GM12878 (cell line): ENCODE data around the gene LDLRAD4. TPM values are rescaled to one million over a fixed set of nuclear protein-coding genes. Genes with fewer than 3 reads are reported as not detected.

Experiments used
- ATAC-seq: fragments of 200-7000 bp; cut with Tn5 transposase; 3 replicates; pipeline ENCODE4 v1.9.1; 2020; ENCODE audit warnings: mild to moderate bottlenecking, moderate library complexity
- BruUV-seq: library from RNA; stranded (reverse); fragments of 400-500 nt; replicated peaks from 2 replicates; lab custom pipeline; 2021; lab: Mats Ljungman, UMichigan
- CTCF ChIA-PET: fragments of 300-600 bp; sonication (Branson Sonifier 250); formaldehyde crosslinking; extraction: SDS; loops from one replicate; lab custom pipeline; 2021; ENCODE audit warnings: inconsistent platforms; lab: Yijun Ruan, JAX
- POLR2A ChIA-PET: fragments of 350-600 bp; formaldehyde crosslinking; extraction: SDS; loops from one replicate; lab custom pipeline; 2021; ENCODE audit warnings: inconsistent platforms; lab: Charles Lee
- RAD21 ChIA-PET: fragments of 300-600 bp; sonication (Branson Sonifier 250); formaldehyde crosslinking; loops from one replicate; lab custom pipeline; 2023; ENCODE audit warnings: antibody characterized with exemption; ENCODE audit not compliant: unreplicated experiment; lab: Charles Lee
- SMC1A ChIA-PET: fragments of 300-600 bp; sonication (Branson Sonifier 250); formaldehyde crosslinking; loops from one replicate; lab custom pipeline; 2023; ENCODE audit not compliant: unreplicated experiment, uncharacterized antibody; lab: Charles Lee
- DNase-seq: peaks from one replicate; pipeline ENCODE4 v3.0.0-alpha.2; 2011; ENCODE audit warnings: low read depth, low spot score
- FAIRE-seq: peaks from 3 replicates; lab custom pipeline; 2011; peaks lifted over from hg19 to GRCh38; lab: Jason Lieb, UNC
- H2AFZ ChIP-seq: 2 replicates; pipeline ENCODE4 v1.6.0; 2011; ENCODE audit warnings: low read depth, low read length, control low read depth; ENCODE audit not compliant: control insufficient read depth
- H3K27ac ChIP-seq: 2 replicates; pipeline ENCODE4 v1.5.1; 2011; ENCODE audit warnings: control low read depth; ENCODE audit not compliant: control insufficient read depth, insufficient read depth
- H3K27me3 ChIP-seq, 2 experiments: replicated peaks in 1 of 2; 2 replicates each; pipeline versions ENCODE4 v1.6.0 to v1.6.1; 2011; ENCODE audit warnings: low read length in 1 of 2; ENCODE audit not compliant: control insufficient read depth in 2 of 2, insufficient read depth in 2 of 2
- H3K36me3 ChIP-seq, 2 experiments: 2 replicates each; pipeline ENCODE4 v1.5.1; 2011; ENCODE audit warnings: low read length in 1 of 2; ENCODE audit not compliant: control insufficient read depth in 2 of 2, insufficient read depth in 2 of 2
- H3K4me1 ChIP-seq: 2 replicates; pipeline ENCODE4 v1.6.1; 2011; ENCODE audit warnings: mild to moderate bottlenecking, low read length, moderate library complexity, mixed read lengths; ENCODE audit not compliant: control insufficient read depth, insufficient read depth
- H3K4me2 ChIP-seq: 2 replicates; pipeline ENCODE4 v1.6.0; 2011; ENCODE audit warnings: control low read depth; ENCODE audit not compliant: control insufficient read depth, insufficient read depth
- H3K4me3 ChIP-seq: fragments of 200-600 bp; sonication (generic); 2 replicates; pipeline ENCODE4 v1.5.1; 2016
- H3K79me2 ChIP-seq: 2 replicates; pipeline ENCODE4 v1.6.0; 2011; ENCODE audit warnings: low read length; ENCODE audit not compliant: control insufficient read depth, insufficient read depth
- H3K9ac ChIP-seq: 2 replicates; pipeline ENCODE4 v1.8.0; 2011; ENCODE audit warnings: low read length, control low read depth, mixed read lengths; ENCODE audit not compliant: control insufficient read depth, insufficient read depth
- H3K9me3 ChIP-seq: replicated peaks from 3 replicates; pipeline ENCODE4 v1.5.1; 2011; ENCODE audit warnings: mild to moderate bottlenecking, low read length; ENCODE audit not compliant: control insufficient read depth, insufficient read depth
- H4K20me1 ChIP-seq: 2 replicates; pipeline ENCODE4 v1.6.0; 2011; ENCODE audit not compliant: control insufficient read depth, insufficient read depth
- ATF7 ChIP-seq: fragments of 450-650 bp; IDR thresholded peaks from 2 replicates; pipeline ENCODE4 v1.6.1; 2016; ENCODE audit warnings: low read depth, mild to moderate bottlenecking
- CHD4 ChIP-seq: fragments of 200-600 bp; sonication (generic); IDR thresholded peaks from 2 replicates; pipeline ENCODE4 v1.6.1; 2016; ENCODE audit warnings: mild to moderate bottlenecking
- SKIL ChIP-seq: fragments of 450-650 bp; IDR thresholded peaks from 2 replicates; pipeline ENCODE4 v1.6.1; 2017; ENCODE audit warnings: mild to moderate bottlenecking, low read depth, inconsistent platforms; ENCODE audit not compliant: poor library complexity, severe bottlenecking
- SMAD5 ChIP-seq: IDR thresholded peaks from 2 replicates; pipeline ENCODE4 v1.6.1; 2016; ENCODE audit warnings: antibody characterized with exemption, low read depth
- YY1 ChIP-seq: IDR thresholded peaks from 2 replicates; pipeline ENCODE4 v1.6.1; 2011; ENCODE audit warnings: low read depth, mild to moderate bottlenecking, low read length
- WGBS: methylation state at CpG from one replicate; pipeline ENCODE4 v1.1.6; 2016; ENCODE audit warnings: low lambda C conversion rate; ENCODE audit not compliant: insufficient replicate concordance, insufficient coverage; ENCODE audit errors: missing lambda C conversion rate; 5-methylcytosine and 5-hydroxymethylcytosine counted together
- in situ Hi-C: fragments of 300-500 bp; cut with MboI; formaldehyde crosslinking; loops from 9 replicates; pipeline ENCODE4 v1.14.3; 2018; ENCODE audit warnings: mixed read lengths
- intact Hi-C: fragments of 100-400 bp; cut with micrococcal nuclease; formaldehyde crosslinking; loops from one replicate; pipeline ENCODE4 v1.14.2; 2022; ENCODE audit not compliant: unreplicated experiment
- polyA plus RNA-seq, 11 experiments: library from polyadenylated mRNA; depleted of rRNA in 4 of 11; unstranded in 6 of 11; stranded (reverse) in 5 of 11; fragments of >200 nt; fragmentation: Nextera tagmentation in 4 of 11; fragmentation: Illumina TruSeq in 1 of 11; extraction: Ambion mirVana in 4 of 11; extraction: Trizol in 1 of 11; gene quantifications; 1 replicate in 1 of 11; 2 replicates in 10 of 11; pipeline versions ENCODE4 v1.2.1 to v1.2.3, GENCODE V29; 2011 to 2016; ENCODE audit warnings: inconsistent platforms in 2 of 11, missing spikeins in 2 of 11, low read depth in 1 of 11
- total RNA-seq, 4 experiments: library from RNA; depleted of rRNA in 3 of 4; stranded (reverse); fragments of >200 nt in 3 of 4; fragmentation: Illumina TruSeq in 1 of 4; extraction: Trizol in 1 of 4; gene quantifications; 2 replicates each; pipeline versions ENCODE4 v1.2.1 to v1.2.3, GENCODE V29; 2013 to 2021
- TF ChIP-seq, protein P1 (sequence below): fragments of 450-650 bp; IDR thresholded peaks from 2 replicates; pipeline ENCODE4 v1.6.1; 2017; ENCODE audit warnings: mild to moderate bottlenecking, moderate library complexity
- TF ChIP-seq, protein P2 (sequence below): fragments of 450-650 bp; IDR thresholded peaks from 2 replicates; pipeline ENCODE4 v1.6.1; 2017; ENCODE audit warnings: borderline replicate concordance
- TF ChIP-seq, protein P3 (sequence below): IDR thresholded peaks from 2 replicates; pipeline ENCODE4 v1.6.1; 2012; ENCODE audit warnings: mild to moderate bottlenecking, low read depth, low read length

Gene LDLRAD4
- total and polyA plus RNA-seq, 10 of the 15 experiments (the other 5 are each of a cell fraction or from before 2014, with no cell fraction given): 2.7 to 16.8 (median 11.2) TPM

DNA sequence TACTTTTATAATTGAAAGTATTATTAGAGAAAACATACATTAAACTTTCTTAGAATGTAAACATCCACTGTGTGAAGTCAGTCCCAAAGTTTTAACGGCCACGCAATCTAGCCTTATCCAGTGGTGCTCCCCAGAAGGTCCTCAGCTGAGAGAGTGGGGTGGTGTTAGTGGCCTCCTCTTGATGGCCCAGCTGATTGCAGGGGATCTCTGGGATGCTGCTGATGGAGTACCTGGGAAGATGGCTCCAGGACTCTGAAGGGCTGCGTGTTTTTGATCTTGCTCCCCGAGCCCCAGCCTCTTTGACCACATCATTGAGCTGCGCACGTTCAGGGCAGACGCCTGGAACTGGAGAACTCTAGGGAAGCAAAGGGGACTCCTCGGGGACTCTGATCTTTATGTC is 326.4 kb downstream of the LDLRAD4 start:
- DNase-seq (no peak), FAIRE-seq (no peak), ATAC-seq (no peak)
- CTCF ChIA-PET: interaction anchor here (1.1 to 4.3 kb wide), 2 partner anchors 13 to 88 kb away, joined by 4 to 18 read pairs; no protein-coding TSS in a partner anchor
- WGBS: 70% methylated on average over 8 of the region's 8 CpGs
- Histone ChIP-seq H3K36me3 (no peaks in the 10 kb centered on the region), H3K4me2 (no peak overlapping the region), H3K27ac (no peak overlapping the region), H3K9ac (no peak overlapping the region), H2AFZ (no peak overlapping the region), H3K27me3 (no peaks in the 10 kb centered on the region), H3K4me3 (no peak overlapping the region), H3K79me2 (no peaks in the 10 kb centered on the region), H3K4me1 (peaks cover 10% of the 10 kb centered on the region), H3K9me3 (peaks cover 3% of the 10 kb centered on the region; the same call in 1 of the 3 replicates), H4K20me1 (no peaks in the 10 kb centered on the region)
- SMC1A ChIA-PET: interaction anchor here (1.1 to 1.6 kb wide), 2 partner anchors 11 to 16 kb away, joined by 3 read pairs; no protein-coding TSS in a partner anchor
- RAD21 ChIA-PET: no interaction called here
- in situ Hi-C loops: no loop called here
- no TSS peak for BruUV-seq
- POLR2A ChIA-PET: no interaction called here
- intact Hi-C loops: no loop called here
- TF ChIP-seq, protein P1, sequence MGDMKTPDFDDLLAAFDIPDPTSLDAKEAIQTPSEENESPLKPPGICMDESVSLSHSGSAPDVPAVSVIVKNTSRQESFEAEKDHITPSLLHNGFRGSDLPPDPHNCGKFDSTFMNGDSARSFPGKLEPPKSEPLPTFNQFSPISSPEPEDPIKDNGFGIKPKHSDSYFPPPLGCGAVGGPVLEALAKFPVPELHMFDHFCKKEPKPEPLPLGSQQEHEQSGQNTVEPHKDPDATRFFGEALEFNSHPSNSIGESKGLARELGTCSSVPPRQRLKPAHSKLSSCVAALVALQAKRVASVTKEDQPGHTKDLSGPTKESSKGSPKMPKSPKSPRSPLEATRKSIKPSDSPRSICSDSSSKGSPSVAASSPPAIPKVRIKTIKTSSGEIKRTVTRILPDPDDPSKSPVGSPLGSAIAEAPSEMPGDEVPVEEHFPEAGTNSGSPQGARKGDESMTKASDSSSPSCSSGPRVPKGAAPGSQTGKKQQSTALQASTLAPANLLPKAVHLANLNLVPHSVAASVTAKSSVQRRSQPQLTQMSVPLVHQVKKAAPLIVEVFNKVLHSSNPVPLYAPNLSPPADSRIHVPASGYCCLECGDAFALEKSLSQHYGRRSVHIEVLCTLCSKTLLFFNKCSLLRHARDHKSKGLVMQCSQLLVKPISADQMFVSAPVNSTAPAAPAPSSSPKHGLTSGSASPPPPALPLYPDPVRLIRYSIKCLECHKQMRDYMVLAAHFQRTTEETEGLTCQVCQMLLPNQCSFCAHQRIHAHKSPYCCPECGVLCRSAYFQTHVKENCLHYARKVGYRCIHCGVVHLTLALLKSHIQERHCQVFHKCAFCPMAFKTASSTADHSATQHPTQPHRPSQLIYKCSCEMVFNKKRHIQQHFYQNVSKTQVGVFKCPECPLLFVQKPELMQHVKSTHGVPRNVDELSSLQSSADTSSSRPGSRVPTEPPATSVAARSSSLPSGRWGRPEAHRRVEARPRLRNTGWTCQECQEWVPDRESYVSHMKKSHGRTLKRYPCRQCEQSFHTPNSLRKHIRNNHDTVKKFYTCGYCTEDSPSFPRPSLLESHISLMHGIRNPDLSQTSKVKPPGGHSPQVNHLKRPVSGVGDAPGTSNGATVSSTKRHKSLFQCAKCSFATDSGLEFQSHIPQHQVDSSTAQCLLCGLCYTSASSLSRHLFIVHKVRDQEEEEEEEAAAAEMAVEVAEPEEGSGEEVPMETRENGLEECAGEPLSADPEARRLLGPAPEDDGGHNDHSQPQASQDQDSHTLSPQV: no peak
- TF ChIP-seq ATF7 (no peak), SMAD5 (no peak), CHD4 (no peak), YY1 (no peak), SKIL (no peak)
- TF ChIP-seq, protein P2, sequence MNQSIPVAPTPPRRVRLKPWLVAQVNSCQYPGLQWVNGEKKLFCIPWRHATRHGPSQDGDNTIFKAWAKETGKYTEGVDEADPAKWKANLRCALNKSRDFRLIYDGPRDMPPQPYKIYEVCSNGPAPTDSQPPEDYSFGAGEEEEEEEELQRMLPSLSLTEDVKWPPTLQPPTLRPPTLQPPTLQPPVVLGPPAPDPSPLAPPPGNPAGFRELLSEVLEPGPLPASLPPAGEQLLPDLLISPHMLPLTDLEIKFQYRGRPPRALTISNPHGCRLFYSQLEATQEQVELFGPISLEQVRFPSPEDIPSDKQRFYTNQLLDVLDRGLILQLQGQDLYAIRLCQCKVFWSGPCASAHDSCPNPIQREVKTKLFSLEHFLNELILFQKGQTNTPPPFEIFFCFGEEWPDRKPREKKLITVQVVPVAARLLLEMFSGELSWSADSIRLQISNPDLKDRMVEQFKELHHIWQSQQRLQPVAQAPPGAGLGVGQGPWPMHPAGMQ: no peak
- TF ChIP-seq, protein P3, sequence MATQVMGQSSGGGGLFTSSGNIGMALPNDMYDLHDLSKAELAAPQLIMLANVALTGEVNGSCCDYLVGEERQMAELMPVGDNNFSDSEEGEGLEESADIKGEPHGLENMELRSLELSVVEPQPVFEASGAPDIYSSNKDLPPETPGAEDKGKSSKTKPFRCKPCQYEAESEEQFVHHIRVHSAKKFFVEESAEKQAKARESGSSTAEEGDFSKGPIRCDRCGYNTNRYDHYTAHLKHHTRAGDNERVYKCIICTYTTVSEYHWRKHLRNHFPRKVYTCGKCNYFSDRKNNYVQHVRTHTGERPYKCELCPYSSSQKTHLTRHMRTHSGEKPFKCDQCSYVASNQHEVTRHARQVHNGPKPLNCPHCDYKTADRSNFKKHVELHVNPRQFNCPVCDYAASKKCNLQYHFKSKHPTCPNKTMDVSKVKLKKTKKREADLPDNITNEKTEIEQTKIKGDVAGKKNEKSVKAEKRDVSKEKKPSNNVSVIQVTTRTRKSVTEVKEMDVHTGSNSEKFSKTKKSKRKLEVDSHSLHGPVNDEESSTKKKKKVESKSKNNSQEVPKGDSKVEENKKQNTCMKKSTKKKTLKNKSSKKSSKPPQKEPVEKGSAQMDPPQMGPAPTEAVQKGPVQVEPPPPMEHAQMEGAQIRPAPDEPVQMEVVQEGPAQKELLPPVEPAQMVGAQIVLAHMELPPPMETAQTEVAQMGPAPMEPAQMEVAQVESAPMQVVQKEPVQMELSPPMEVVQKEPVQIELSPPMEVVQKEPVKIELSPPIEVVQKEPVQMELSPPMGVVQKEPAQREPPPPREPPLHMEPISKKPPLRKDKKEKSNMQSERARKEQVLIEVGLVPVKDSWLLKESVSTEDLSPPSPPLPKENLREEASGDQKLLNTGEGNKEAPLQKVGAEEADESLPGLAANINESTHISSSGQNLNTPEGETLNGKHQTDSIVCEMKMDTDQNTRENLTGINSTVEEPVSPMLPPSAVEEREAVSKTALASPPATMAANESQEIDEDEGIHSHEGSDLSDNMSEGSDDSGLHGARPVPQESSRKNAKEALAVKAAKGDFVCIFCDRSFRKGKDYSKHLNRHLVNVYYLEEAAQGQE: no peak
